Peyer's patch (tissue), 4 donors: ENCODE results near the gene EPS8L3.
"Not testable (repeated sequence)": the region's sequence is repeated elsewhere in the genome, so short reads cannot be mapped to it uniquely, and the experiment has no call there.

ENCODE experiments used
- CTCF ChIP-seq, 6 experiments: fragments of 450-650 bp in 4 of 6; fragments of 200-600 bp in 2 of 6; sonication (generic) in 1 of 6; IDR thresholded peaks; one replicate each; pipeline ENCODE4 v1.5.1; 2017 to 2019; ENCODE audit warnings: antibody characterized with exemption in 6 of 6, mild to moderate bottlenecking in 3 of 6, moderate library complexity in 1 of 6
- POLR2A ChIP-seq, 2 donors: fragments of 450-650 bp; IDR thresholded peaks; one replicate each; pipeline ENCODE4 v1.5.1; 2017; ENCODE audit warnings: antibody characterized with exemption in 2 of 2, mild to moderate bottlenecking in 2 of 2, moderate library complexity in 2 of 2

GRCh38 chr1:109748311-109748710 is 15.4 kb downstream of the EPS8L3 start:
- not testable (repeated sequence) for TF ChIP-seq CTCF, POLR2A (IDR thresholded peaks at IDR 0.05)
